HG03175 (cell line): Measurements from ENCODE around the gene HERC3.

Experiments used
- ATAC-seq: cut with Tn5 transposase; IDR thresholded peaks from one replicate; pipeline ENCODE4 v1.9.1; 2021; ENCODE audit warnings: mild to moderate bottlenecking, moderate library complexity; ENCODE audit not compliant: unreplicated experiment

The HERC3 gene

GRCh38 chr4:88659055-88659889, 67.0 kb downstream of the HERC3 start:
- ATAC-seq: peak; percentile 94

GRCh38 chr4:88659890-88660208, 67.6 kb downstream of the HERC3 start:
- ATAC-seq: no peak

GRCh38 chr4:88660446-88661294, 68.4 kb downstream of the HERC3 start:
- no peak for ATAC-seq

GRCh38 chr4:88661739-88662138, 69.5 kb downstream of the HERC3 start:
- ATAC-seq: no peak

GRCh38 chr4:88672987-88673386, 80.7 kb downstream of the HERC3 start:
- peak; percentile 66 for ATAC-seq

- no peak for ATAC-seq
Measured at GRCh38 chr4:88673886-88674285, 81.6 kb downstream of the HERC3 start.

- ATAC-seq: no peak
Measured at GRCh38 chr4:88674565-88674964, 82.3 kb downstream of the HERC3 start.

GRCh38 chr4:88674979-88675378, 82.7 kb downstream of the HERC3 start:
- ATAC-seq: no peak

- no peak for ATAC-seq
Measured at GRCh38 chr4:88675543-88675942, 83.3 kb downstream of the HERC3 start.

GRCh38 chr4:88681209-88681608, 88.9 kb downstream of the HERC3 start:
- ATAC-seq: no peak

- no peak for ATAC-seq
Measured at GRCh38 chr4:88690355-88690754, 98.1 kb downstream of the HERC3 start.

- no peak for ATAC-seq
Measured at GRCh38 chr4:88693792-88694191, 101.5 kb downstream of the HERC3 start.

- ATAC-seq: no peak
Measured at GRCh38 chr4:88696630-88697029, 104.3 kb downstream of the HERC3 start.

GRCh38 chr4:88697141-88697540, 104.9 kb downstream of the HERC3 start:
- ATAC-seq: no peak

GRCh38 chr4:88697588-88698329, 105.5 kb downstream of the HERC3 start, which contains the start of gene NAP1L5:
NAP1L5 (minus strand) TSS chr4:88697829; CDS start chr4:88697754, 75 bp downstream.
- peak; percentile 95 for ATAC-seq

- no peak for ATAC-seq
Measured at GRCh38 chr4:88698519-88698918, 106.2 kb downstream of the HERC3 start.

- no peak for ATAC-seq
Measured at GRCh38 chr4:88702782-88703181, 110.5 kb downstream of the HERC3 start.

GRCh38 chr4:88705223-88705622, 112.9 kb downstream of the HERC3 start:
- ATAC-seq: no peak

- no peak for ATAC-seq
Measured at GRCh38 chr4:88705805-88706492, 113.7 kb downstream of the HERC3 start.

- no peak for ATAC-seq
Measured at GRCh38 chr4:88706574-88706973, 114.3 kb downstream of the HERC3 start.

GRCh38 chr4:88709989-88710388, 117.7 kb downstream of the HERC3 start:
- ATAC-seq: no peak
